ENCODE data around the gene MOSMO. TPM values are rescaled to one million over a fixed set of nuclear protein-coding genes. Genes with fewer than 3 reads are reported as not detected.
A peak's percentile ranks its signal among the peaks of the same experiment; 100 is the strongest.

The MOSMO gene
- total RNA-seq, result 10 to 100 TPM in 2 of 6 experiments, 1 to 10 TPM in 4; 6.7 to 13.4 (median 7.5) TPM
- long read RNA-seq, partial matches to known transcripts, result 0 of 1 reads
- long read RNA-seq, other reads (novel, unspliced or antisense), result 1 of 1 reads

- Histone ChIP-seq H3K4me1 (peaks cover 0 to 31% (median 5%) of the 10 kb centered on the region in 4 donors), H3K27me3 (no peaks in the 10 kb centered on the region), H3K27ac (peak within 1 kb of the TSS; percentile 48 to 84 (median 63)), H3K9me3 (no peaks in the 10 kb centered on the region), H3K4me3 (peak within 1 kb of the TSS; percentile 80 to 98 (median 90)), H3K36me3 (no peaks in the 10 kb centered on the region)
- intact Hi-C loops (cut with DNase I), result loop anchor here (5.0 to 10.0 kb wide), 2 partner anchors 177 to 180 kb away; no protein-coding TSS in a partner anchor
- DNase-seq (peak; percentile 80 to 83 (median 80)), ATAC-seq (peak; percentile 85 to 94 (median 92))
- peak; percentile 57 for TF ChIP-seq POLR2A (IDR thresholded peaks at IDR 0.05)
- TF ChIP-seq, protein P1, sequence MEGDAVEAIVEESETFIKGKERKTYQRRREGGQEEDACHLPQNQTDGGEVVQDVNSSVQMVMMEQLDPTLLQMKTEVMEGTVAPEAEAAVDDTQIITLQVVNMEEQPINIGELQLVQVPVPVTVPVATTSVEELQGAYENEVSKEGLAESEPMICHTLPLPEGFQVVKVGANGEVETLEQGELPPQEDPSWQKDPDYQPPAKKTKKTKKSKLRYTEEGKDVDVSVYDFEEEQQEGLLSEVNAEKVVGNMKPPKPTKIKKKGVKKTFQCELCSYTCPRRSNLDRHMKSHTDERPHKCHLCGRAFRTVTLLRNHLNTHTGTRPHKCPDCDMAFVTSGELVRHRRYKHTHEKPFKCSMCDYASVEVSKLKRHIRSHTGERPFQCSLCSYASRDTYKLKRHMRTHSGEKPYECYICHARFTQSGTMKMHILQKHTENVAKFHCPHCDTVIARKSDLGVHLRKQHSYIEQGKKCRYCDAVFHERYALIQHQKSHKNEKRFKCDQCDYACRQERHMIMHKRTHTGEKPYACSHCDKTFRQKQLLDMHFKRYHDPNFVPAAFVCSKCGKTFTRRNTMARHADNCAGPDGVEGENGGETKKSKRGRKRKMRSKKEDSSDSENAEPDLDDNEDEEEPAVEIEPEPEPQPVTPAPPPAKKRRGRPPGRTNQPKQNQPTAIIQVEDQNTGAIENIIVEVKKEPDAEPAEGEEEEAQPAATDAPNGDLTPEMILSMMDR (IDR thresholded peaks at IDR 0.05), result no peak
- WGBS (ENCODE audit: insufficient coverage, low coverage, low lambda C conversion rate, missing lambda C conversion rate), result under 1% methylated on average over 17 of the region's 78 CpGs
These were observed at the start of gene MOSMO for GRCh38 chr16:22007509-22008214. MOSMO (plus strand) TSS chr16:22008111; CDS start chr16:22008302, 191 bp downstream.

GRCh38 chr16:21959050-21959449, 48.9 kb upstream of the MOSMO start:
- TF ChIP-seq, protein P1 (IDR thresholded peaks at IDR 0.05), result no peak
- Histone ChIP-seq H3K36me3 (peaks cover 7 to 76% (median 38%) of the 10 kb centered on the region in 4 donors), H3K9me3 (no peaks in the 10 kb centered on the region), H3K4me1 (peaks cover 0 to 6% (median 3%) of the 10 kb centered on the region in 4 donors), H3K4me3 (no peak overlapping the region), H3K27me3 (no peaks in the 10 kb centered on the region), H3K27ac (no peak overlapping the region)
- ATAC-seq (no peak), DNase-seq (no peak)
- 69% methylated on average over 3 of the region's 3 CpGs for WGBS (ENCODE audit: insufficient coverage, low coverage, low lambda C conversion rate, missing lambda C conversion rate)
- intact Hi-C loops (cut with DNase I), result no loop called here

GRCh38 chr16:21962475-21962874, 45.4 kb upstream of the MOSMO start:
- TF ChIP-seq, protein P1 (IDR thresholded peaks at IDR 0.05), result no peak
- TF ChIP-seq POLR2A (IDR thresholded peaks at IDR 0.05), result no peak
- no peaks in the 10 kb centered on the region for H3K9me3 ChIP-seq
- no peak for DNase-seq
- no peak overlapping the region for H3K4me3 ChIP-seq
- intact Hi-C loops (cut with DNase I), result no loop called here
- no peak overlapping the region for H3K27ac ChIP-seq
- H3K27me3 ChIP-seq, result no peaks in the 10 kb centered on the region
- no peaks in the 10 kb centered on the region for H3K4me1 ChIP-seq
- no peak for ATAC-seq
- peaks cover 12 to 95% (median 65%) of the 10 kb centered on the region in 4 donors for H3K36me3 ChIP-seq
- WGBS (ENCODE audit: insufficient coverage, low coverage, low lambda C conversion rate, missing lambda C conversion rate), result 75% methylated on average over 5 of the region's 5 CpGs

GRCh38 chr16:21963887-21964286, 44.0 kb upstream of the MOSMO start:
- Histone ChIP-seq H3K4me1 (no peaks in the 10 kb centered on the region), H3K9me3 (no peaks in the 10 kb centered on the region), H3K36me3 (peaks cover 12 to 95% (median 71%) of the 10 kb centered on the region in 4 donors), H3K4me3 (no peak overlapping the region), H3K27ac (no peak overlapping the region), H3K27me3 (no peaks in the 10 kb centered on the region)
- no peak for TF ChIP-seq POLR2A (IDR thresholded peaks at IDR 0.05)
- TF ChIP-seq, protein P1 (IDR thresholded peaks at IDR 0.05), result no peak
- intact Hi-C loops (cut with DNase I), result no loop called here
- ATAC-seq (no peak), DNase-seq (no peak)
- WGBS (ENCODE audit: insufficient coverage, low coverage, low lambda C conversion rate, missing lambda C conversion rate), result 100% methylated on average over 2 of the region's 3 CpGs

All from right lobe of liver (tissue), 6 donors.